ENCODE data around the gene ICA1L.

GRCh38 chr2:202847693-202848524, 23.7 kb downstream of the ICA1L start:
- TF ChIP-seq ZNF580 (CRISPR knock-in tag; IDR thresholded peaks at IDR 0.05; ENCODE audit: borderline replicate concordance, low read depth) (no peak), GABPA (IDR thresholded peaks at IDR 0.05; ENCODE audit: low read depth, low read length) (no peak), GABPA (CRISPR knock-in tag; IDR thresholded peaks at IDR 0.05; ENCODE audit: low read depth) (no peak)

All from HepG2 (cell line).